HG03280 (cell line): Measurements from ENCODE around the gene OR14A16.
A peak's percentile ranks its signal among the peaks of the same experiment; 100 is the strongest.

Source experiments
- ATAC-seq: cut with Tn5 transposase; IDR thresholded peaks from one replicate; pipeline ENCODE4 v1.9.1; 2021; ENCODE audit warnings: mild to moderate bottlenecking, moderate library complexity; ENCODE audit not compliant: unreplicated experiment

OR14A16 gene

GRCh38 chr1:247824023-247824422, at the start of gene OR14A16:
OR14A16 (minus strand) TSS chr1:247824119; CDS start chr1:247815729, 8,390 bp downstream.
- ATAC-seq = no peak

GRCh38 chr1:247865416-247865815, 41.5 kb upstream of the OR14A16 start:
- no peak for ATAC-seq

- no peak for ATAC-seq
Measured at GRCh38 chr1:247864644-247865043, 40.7 kb upstream of the OR14A16 start.

- ATAC-seq = no peak
Measured at GRCh38 chr1:247862756-247863155, 38.8 kb upstream of the OR14A16 start.

GRCh38 chr1:247857985-247858619, 34.2 kb upstream of the OR14A16 start:
- no peak for ATAC-seq

GRCh38 chr1:247857069-247857984, 33.4 kb upstream of the OR14A16 start, which contains the start of gene TRIM58:
TRIM58 (plus strand) TSS chr1:247857187; CDS start chr1:247857247, 60 bp downstream.
- ATAC-seq = peak; percentile 50

GRCh38 chr1:247855911-247856310, 32.0 kb upstream of the OR14A16 start:
- no peak for ATAC-seq

GRCh38 chr1:247854899-247855545, 31.1 kb upstream of the OR14A16 start:
- no peak for ATAC-seq

- no peak for ATAC-seq
Measured at GRCh38 chr1:247849616-247850015, 25.7 kb upstream of the OR14A16 start.

GRCh38 chr1:247848346-247848745, 24.4 kb upstream of the OR14A16 start:
- no peak for ATAC-seq

GRCh38 chr1:247845693-247846017, 21.7 kb upstream of the OR14A16 start:
- no peak for ATAC-seq

GRCh38 chr1:247845011-247845692, 21.2 kb upstream of the OR14A16 start:
- ATAC-seq = no peak

GRCh38 chr1:247843411-247843810, 19.5 kb upstream of the OR14A16 start:
- no peak for ATAC-seq

- no peak for ATAC-seq
Measured at GRCh38 chr1:247841796-247842195, 17.9 kb upstream of the OR14A16 start, which contains the start of gene OR11L1. OR11L1 (minus strand) TSS chr1:247841896; CDS start chr1:247841896, 0 bp downstream.

- ATAC-seq = no peak
Measured at GRCh38 chr1:247840818-247841217, 16.9 kb upstream of the OR14A16 start.

GRCh38 chr1:247833601-247834000, 9.7 kb upstream of the OR14A16 start:
- no peak for ATAC-seq

GRCh38 chr1:247829656-247830055, 5.7 kb upstream of the OR14A16 start:
- ATAC-seq = no peak

GRCh38 chr1:247825362-247825761, 1.4 kb upstream of the OR14A16 start:
- ATAC-seq = no peak

GRCh38 chr1:247822060-247822459, 1.9 kb downstream of the OR14A16 start:
- ATAC-seq = no peak

- no peak for ATAC-seq
Measured at GRCh38 chr1:247812637-247813036, 11.3 kb downstream of the OR14A16 start.

GRCh38 chr1:247797518-247797917, 26.4 kb downstream of the OR14A16 start:
- ATAC-seq = no peak
